GM12875 (cell line): Measurements from ENCODE around the gene FOXL1.

ENCODE experiments used
- H3K4me3 ChIP-seq: one replicate; pipeline ENCODE4 v1.5.1; 2011; ENCODE audit warnings: low read depth, low read length, control low read depth
- TF ChIP-seq, protein P1 (sequence below): IDR thresholded peaks from 2 replicates; pipeline ENCODE4 v1.5.1; 2011; ENCODE audit warnings: low read depth, mild to moderate bottlenecking, control low read depth, inconsistent platforms, low read length, moderate library complexity, borderline replicate concordance; ENCODE audit not compliant: insufficient read depth

The FOXL1 gene

DNA sequence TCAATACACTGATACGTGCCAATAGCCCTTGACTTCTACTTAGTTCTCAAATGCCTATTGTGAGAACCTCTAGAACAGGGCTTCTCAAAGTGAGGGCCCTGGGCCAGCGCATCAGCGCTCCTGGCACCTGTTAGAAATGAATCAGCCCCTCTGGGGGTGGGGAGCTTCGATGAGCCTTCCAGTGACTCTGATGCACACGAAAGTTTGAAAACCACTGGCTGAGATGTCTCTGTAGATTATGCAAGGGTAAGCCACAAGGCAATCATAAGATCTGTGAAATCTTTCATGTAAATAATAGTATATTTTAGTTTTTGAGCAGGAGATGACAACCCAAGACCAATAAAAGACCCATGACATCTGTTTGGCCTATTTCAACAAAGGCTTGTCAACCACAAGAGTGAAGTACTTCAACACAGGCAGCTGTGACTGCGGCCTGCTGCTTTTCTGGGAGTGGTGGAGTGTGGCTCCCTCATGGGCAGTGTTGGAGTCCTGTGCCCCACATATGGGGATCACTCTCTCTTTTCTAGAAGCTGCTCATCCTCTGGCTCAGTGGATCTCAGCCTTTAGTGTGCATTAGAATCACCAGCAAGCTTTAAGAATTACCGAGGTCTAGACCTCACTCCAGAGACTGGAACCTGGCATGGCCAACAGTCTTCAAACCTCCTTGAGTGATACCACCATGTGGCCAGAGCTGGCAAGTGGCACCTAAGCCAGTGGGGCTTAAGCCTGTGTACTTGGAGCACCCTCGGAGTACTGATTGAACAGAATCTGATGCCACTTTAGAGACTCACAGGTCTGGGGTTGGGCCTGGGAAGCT is 29.1 kb upstream of the FOXL1 start:
- no peak overlapping the region for H3K4me3 ChIP-seq
- TF ChIP-seq, protein P1, sequence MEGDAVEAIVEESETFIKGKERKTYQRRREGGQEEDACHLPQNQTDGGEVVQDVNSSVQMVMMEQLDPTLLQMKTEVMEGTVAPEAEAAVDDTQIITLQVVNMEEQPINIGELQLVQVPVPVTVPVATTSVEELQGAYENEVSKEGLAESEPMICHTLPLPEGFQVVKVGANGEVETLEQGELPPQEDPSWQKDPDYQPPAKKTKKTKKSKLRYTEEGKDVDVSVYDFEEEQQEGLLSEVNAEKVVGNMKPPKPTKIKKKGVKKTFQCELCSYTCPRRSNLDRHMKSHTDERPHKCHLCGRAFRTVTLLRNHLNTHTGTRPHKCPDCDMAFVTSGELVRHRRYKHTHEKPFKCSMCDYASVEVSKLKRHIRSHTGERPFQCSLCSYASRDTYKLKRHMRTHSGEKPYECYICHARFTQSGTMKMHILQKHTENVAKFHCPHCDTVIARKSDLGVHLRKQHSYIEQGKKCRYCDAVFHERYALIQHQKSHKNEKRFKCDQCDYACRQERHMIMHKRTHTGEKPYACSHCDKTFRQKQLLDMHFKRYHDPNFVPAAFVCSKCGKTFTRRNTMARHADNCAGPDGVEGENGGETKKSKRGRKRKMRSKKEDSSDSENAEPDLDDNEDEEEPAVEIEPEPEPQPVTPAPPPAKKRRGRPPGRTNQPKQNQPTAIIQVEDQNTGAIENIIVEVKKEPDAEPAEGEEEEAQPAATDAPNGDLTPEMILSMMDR = no peak

DNA sequence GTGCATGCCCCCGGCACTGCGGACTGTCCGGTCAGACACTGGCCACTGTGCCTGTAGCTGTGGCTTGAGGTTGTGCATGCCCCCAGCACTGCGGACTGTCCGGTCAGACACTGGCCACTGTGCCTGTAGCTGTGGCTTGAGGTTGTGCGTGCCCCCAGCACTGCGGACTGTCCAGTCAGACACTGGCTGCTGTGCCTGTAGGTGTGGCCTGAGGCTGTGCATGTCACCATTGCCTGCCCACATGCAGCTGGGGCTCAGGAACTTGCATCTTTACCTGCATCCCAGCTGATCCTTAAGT is 28.5 kb upstream of the FOXL1 start:
- no peak overlapping the region for H3K4me3 ChIP-seq
- TF ChIP-seq, protein P1 = no peak

DNA sequence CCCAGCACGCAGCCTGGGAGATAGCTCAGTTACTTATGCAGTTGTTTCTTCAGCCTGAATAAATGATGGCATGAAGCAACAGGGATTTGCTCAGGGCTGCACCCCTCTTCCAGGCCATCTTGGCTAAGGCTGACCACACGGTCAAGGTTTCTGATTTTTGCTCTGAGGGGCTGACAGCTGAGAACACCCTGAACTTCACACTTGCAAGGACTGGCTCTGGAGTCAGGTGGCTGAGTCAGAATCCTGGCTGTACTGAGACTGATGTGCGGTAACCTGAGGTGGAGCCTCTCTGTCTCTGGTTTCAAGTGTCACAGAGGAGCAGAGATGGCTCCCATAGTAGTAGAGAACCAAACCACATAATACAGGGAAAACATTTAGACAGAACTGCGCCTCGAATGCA is 28.1 kb upstream of the FOXL1 start:
- TF ChIP-seq, protein P1 = no peak
- H3K4me3 ChIP-seq = no peak overlapping the region

DNA sequence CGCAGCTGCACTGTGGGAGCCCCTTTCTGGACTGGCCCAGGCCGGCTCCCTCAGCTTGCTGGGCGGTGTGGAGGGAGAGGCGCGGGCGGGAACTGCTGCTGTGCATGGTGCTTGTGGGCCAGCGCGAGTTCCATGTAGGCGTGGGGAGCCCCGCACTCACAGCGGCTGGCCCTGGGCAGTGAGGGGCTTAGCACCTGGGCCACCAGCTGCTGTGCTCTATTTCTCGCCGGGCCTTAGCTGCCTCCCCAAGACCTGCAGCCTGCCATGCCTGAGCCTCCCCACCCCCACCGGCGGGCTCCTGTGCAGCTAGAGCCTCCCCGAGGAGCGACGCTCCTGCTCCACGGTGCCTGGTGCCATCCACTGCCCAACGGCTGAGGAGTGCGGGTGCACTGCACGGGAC is 25.0 kb upstream of the FOXL1 start:
- no peak overlapping the region for H3K4me3 ChIP-seq
- TF ChIP-seq, protein P1 = no peak

DNA sequence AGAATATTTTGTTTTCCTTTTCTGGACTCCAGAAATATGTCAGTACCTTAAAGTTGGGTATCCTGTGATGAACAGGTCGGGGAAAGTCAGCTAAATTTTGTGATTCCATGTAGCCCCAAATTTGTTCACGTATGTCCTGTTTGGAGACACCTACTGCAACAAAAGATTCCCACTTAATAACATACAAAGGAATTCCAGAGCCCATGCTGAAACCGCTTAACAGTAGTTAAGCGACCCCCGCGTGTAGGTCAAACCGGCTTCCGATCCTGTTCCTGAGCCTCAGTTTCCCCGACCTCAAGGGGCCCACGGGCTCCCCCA is 23.8 kb upstream of the FOXL1 start:
- H3K4me3 ChIP-seq = peak overlapping the region; percentile 74
- TF ChIP-seq, protein P1 = no peak

DNA sequence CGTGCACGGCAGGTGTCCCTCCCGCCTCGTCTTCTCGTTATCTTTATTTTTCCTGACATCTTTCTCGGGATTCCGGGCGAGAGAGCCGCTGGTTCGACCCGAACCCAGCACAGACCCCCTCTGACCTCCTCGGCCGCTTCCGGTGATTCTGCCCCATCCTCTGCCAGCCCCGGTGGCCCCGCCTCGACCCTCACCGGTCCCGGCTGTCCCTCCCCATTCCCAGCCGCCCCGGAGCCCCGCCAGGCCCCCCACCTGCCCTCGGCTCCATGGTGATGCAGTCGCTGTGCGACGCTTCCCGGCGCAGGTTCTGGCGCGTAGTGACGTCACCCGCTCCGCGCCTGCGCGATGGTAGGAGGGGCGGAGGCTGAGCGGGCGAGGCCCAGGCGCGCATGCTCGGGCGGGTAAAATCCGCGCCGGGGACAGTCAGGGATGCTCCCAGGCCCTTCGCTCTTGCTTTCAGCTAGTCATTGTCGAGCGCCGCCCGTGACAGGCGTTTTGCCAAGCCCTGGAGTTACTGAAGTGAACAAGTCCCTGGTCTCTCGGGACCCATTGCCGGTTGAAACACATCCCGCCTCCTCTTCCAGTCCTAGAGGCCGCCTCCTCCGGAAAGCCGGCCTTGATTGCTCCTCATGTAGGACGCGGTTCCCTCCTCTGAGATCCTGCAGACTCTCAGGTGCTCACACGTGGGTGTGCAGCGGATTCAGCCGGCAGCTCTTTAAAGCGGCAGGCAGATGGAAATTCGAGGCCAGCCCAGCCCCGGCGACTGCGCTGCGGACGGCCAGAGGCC is 23.2 kb upstream of the FOXL1 start, which contains the start of gene MTHFSD:
MTHFSD (minus strand) TSS at position 319 of the 787 bp plus-strand sequence; CDS start at position 268, 51 bp downstream.
- H3K4me3 ChIP-seq = peak within 1 kb of the TSS; percentile 74
- TF ChIP-seq, protein P1 = no peak

DNA sequence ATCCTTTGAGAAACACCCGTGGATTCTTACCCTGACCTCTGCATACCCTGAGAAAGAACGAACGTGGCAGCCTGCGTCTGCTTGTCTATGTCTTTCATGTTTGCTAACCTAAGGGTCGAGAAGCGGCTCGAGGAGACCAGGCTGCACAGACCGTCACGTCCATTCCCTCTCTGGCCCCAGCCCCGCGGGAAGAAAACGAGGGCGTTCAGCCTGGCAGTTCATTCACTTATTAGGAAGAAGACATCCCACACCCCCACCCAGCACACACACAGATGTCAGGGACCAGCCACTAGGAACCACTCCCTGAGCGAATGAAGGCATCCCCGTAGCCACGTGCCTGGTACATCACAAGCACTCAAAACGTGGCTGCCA is 22.7 kb upstream of the FOXL1 start:
- TF ChIP-seq, protein P1 = no peak
- H3K4me3 ChIP-seq = peak overlapping the region; percentile 74
